ENCODE data around the gene AVEN. TPM values are rescaled to one million over a fixed set of nuclear protein-coding genes. Genes with fewer than 3 reads are reported as not detected.

Gene AVEN
- total RNA-seq, 1 donor from 2014 or later, result 16.2 TPM

DNA sequence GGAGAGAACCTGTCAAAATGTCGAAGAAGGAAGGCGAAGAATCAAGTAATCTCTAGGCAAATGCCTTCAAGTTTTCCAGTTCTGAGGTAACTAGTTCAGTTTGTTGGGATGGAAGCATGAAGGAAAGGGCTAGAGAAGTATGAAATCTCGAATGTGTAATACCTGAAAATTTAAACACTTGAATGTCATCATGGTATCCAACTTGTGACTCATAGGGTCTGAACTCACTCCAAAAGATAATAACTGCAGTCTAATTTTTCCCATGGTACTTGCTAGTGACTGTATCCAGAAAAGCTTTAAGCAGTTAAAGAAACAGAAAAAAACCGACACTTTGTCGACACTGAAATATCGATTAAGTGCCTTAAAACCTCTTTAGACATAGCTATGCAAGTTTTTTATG is 173.6 kb downstream of the AVEN start:
- Histone ChIP-seq H3K4me3 (ENCODE audit: low read length in 3 of 3) (no peak overlapping the region), H3K36me3 (ENCODE audit: control insufficient read depth in 3 of 3, insufficient read depth in 3 of 3, low read length in 3 of 3) (peaks cover 6 to 35% (median 9%) of the 10 kb centered on the region in 3 donors), H3K27ac (ENCODE audit: low read depth, low read length) (no peak overlapping the region), H3K4me1 (ENCODE audit: control insufficient read depth in 3 of 3, insufficient read depth in 3 of 3, low read length in 3 of 3) (no peaks in the 10 kb centered on the region), H3K27me3 (ENCODE audit: control insufficient read depth in 3 of 3, insufficient read depth in 3 of 3, low read length in 3 of 3) (no peaks in the 10 kb centered on the region), H3K9me3 (ENCODE audit: control insufficient read depth in 3 of 3, low read length in 3 of 3) (no peaks in the 10 kb centered on the region), H3K9ac (ENCODE audit: low read depth in 1 of 3, low read length in 3 of 3) (no peak overlapping the region)

- Histone ChIP-seq H3K9me3 (ENCODE audit: control insufficient read depth in 3 of 3, low read length in 3 of 3) (no peaks in the 10 kb centered on the region), H3K4me1 (ENCODE audit: control insufficient read depth in 3 of 3, insufficient read depth in 3 of 3, low read length in 3 of 3) (no peaks in the 10 kb centered on the region), H3K4me3 (ENCODE audit: low read length in 3 of 3) (no peak overlapping the region), H3K9ac (ENCODE audit: low read depth in 1 of 3, low read length in 3 of 3) (no peak overlapping the region), H3K27me3 (ENCODE audit: control insufficient read depth in 3 of 3, insufficient read depth in 3 of 3, low read length in 3 of 3) (no peaks in the 10 kb centered on the region), H3K27ac (ENCODE audit: low read depth, low read length) (no peak overlapping the region), H3K36me3 (ENCODE audit: control insufficient read depth in 3 of 3, insufficient read depth in 3 of 3, low read length in 3 of 3) (peaks cover 10 to 39% (median 14%) of the 10 kb centered on the region in 3 donors)
These were observed 174.5 kb downstream of the AVEN start for GRCh38 chr15:33864360-33865075.

GRCh38 chr15:33860754-33861153 is 178.2 kb downstream of the AVEN start:
- no peak overlapping the region for H3K9ac ChIP-seq (ENCODE audit: low read depth in 1 of 3, low read length in 3 of 3)
- no peaks in the 10 kb centered on the region for H3K4me1 ChIP-seq (ENCODE audit: control insufficient read depth in 3 of 3, insufficient read depth in 3 of 3, low read length in 3 of 3)
- no peak overlapping the region for H3K4me3 ChIP-seq (ENCODE audit: low read length in 3 of 3)
- H3K36me3 ChIP-seq (ENCODE audit: control insufficient read depth in 3 of 3, insufficient read depth in 3 of 3, low read length in 3 of 3), result peaks cover 5 to 48% (median 25%) of the 10 kb centered on the region in 3 donors
- H3K9me3 ChIP-seq (ENCODE audit: control insufficient read depth in 3 of 3, low read length in 3 of 3), result no peaks in the 10 kb centered on the region
- no peaks in the 10 kb centered on the region for H3K27me3 ChIP-seq (ENCODE audit: control insufficient read depth in 3 of 3, insufficient read depth in 3 of 3, low read length in 3 of 3)
- H3K27ac ChIP-seq (ENCODE audit: low read depth, low read length), result no peak overlapping the region

GRCh38 chr15:33859992-33860545 is 178.9 kb downstream of the AVEN start:
- H3K4me3 ChIP-seq (ENCODE audit: low read length in 3 of 3), result no peak overlapping the region
- no peaks in the 10 kb centered on the region for H3K4me1 ChIP-seq (ENCODE audit: control insufficient read depth in 3 of 3, insufficient read depth in 3 of 3, low read length in 3 of 3)
- no peak overlapping the region for H3K9ac ChIP-seq (ENCODE audit: low read depth in 1 of 3, low read length in 3 of 3)
- no peak overlapping the region for H3K27ac ChIP-seq (ENCODE audit: low read depth, low read length)
- no peaks in the 10 kb centered on the region for H3K27me3 ChIP-seq (ENCODE audit: control insufficient read depth in 3 of 3, insufficient read depth in 3 of 3, low read length in 3 of 3)
- H3K9me3 ChIP-seq (ENCODE audit: control insufficient read depth in 3 of 3, low read length in 3 of 3), result no peaks in the 10 kb centered on the region
- peaks cover 5 to 42% (median 26%) of the 10 kb centered on the region in 3 donors for H3K36me3 ChIP-seq (ENCODE audit: control insufficient read depth in 3 of 3, insufficient read depth in 3 of 3, low read length in 3 of 3)

- Histone ChIP-seq H3K4me3 (ENCODE audit: low read length in 3 of 3) (no peak overlapping the region), H3K9me3 (ENCODE audit: control insufficient read depth in 3 of 3, low read length in 3 of 3) (no peaks in the 10 kb centered on the region), H3K27me3 (ENCODE audit: control insufficient read depth in 3 of 3, insufficient read depth in 3 of 3, low read length in 3 of 3) (no peaks in the 10 kb centered on the region), H3K4me1 (ENCODE audit: control insufficient read depth in 3 of 3, insufficient read depth in 3 of 3, low read length in 3 of 3) (no peaks in the 10 kb centered on the region), H3K27ac (ENCODE audit: low read depth, low read length) (no peak overlapping the region), H3K36me3 (ENCODE audit: control insufficient read depth in 3 of 3, insufficient read depth in 3 of 3, low read length in 3 of 3) (peaks cover 5 to 45% (median 31%) of the 10 kb centered on the region in 3 donors), H3K9ac (ENCODE audit: low read depth in 1 of 3, low read length in 3 of 3) (no peak overlapping the region)
These were observed 180.2 kb downstream of the AVEN start for GRCh38 chr15:33858836-33859235.

DNA sequence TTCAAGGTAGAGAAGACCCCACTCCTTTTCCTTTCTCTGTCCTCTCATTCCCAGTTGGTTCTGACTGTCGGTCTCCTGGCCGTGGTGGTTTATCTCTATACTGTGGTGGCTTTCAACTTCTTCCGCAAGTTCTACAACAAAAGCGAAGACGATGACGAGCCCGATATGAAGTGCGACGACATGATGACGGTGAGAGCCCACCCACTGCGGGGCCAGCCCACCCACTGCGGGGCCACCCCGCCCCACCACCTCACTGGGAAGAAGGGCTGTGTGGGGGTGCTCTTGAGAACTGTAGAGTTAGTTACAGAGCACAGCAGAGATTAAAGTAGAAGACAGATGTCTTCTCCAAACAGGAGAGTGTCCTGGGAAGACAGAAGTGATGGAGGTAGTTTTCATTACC is 181.3 kb downstream of the AVEN start:
- H3K36me3 ChIP-seq (ENCODE audit: control insufficient read depth in 3 of 3, insufficient read depth in 3 of 3, low read length in 3 of 3), result peaks cover 5 to 42% (median 34%) of the 10 kb centered on the region in 3 donors

GRCh38 chr15:33852570-33852969 is 186.4 kb downstream of the AVEN start:
- H3K27me3 ChIP-seq (ENCODE audit: control insufficient read depth in 3 of 3, insufficient read depth in 3 of 3, low read length in 3 of 3), result no peaks in the 10 kb centered on the region
- no peaks in the 10 kb centered on the region for H3K4me1 ChIP-seq (ENCODE audit: control insufficient read depth in 3 of 3, insufficient read depth in 3 of 3, low read length in 3 of 3)
- H3K36me3 ChIP-seq (ENCODE audit: control insufficient read depth in 3 of 3, insufficient read depth in 3 of 3, low read length in 3 of 3), result peaks cover 0 to 32% (median 22%) of the 10 kb centered on the region in 3 donors
- H3K27ac ChIP-seq (ENCODE audit: low read depth, low read length), result no peak overlapping the region
- no peak overlapping the region for H3K9ac ChIP-seq (ENCODE audit: low read depth in 1 of 3, low read length in 3 of 3)
- H3K9me3 ChIP-seq (ENCODE audit: control insufficient read depth in 3 of 3, low read length in 3 of 3), result no peaks in the 10 kb centered on the region
- H3K4me3 ChIP-seq (ENCODE audit: low read length in 3 of 3), result no peak overlapping the region

More for the DNA sequence above, 181.3 kb downstream of the AVEN start:
- H3K9ac ChIP-seq (ENCODE audit: low read depth in 1 of 3, low read length in 3 of 3), result no peak overlapping the region
- H3K27me3 ChIP-seq (ENCODE audit: control insufficient read depth in 3 of 3, insufficient read depth in 3 of 3, low read length in 3 of 3), result no peaks in the 10 kb centered on the region
- H3K9me3 ChIP-seq (ENCODE audit: control insufficient read depth in 3 of 3, low read length in 3 of 3), result no peaks in the 10 kb centered on the region
- no peak overlapping the region for H3K27ac ChIP-seq (ENCODE audit: low read depth, low read length)
- H3K4me1 ChIP-seq (ENCODE audit: control insufficient read depth in 3 of 3, insufficient read depth in 3 of 3, low read length in 3 of 3), result no peaks in the 10 kb centered on the region
- H3K4me3 ChIP-seq (ENCODE audit: low read length in 3 of 3), result no peak overlapping the region

- Histone ChIP-seq H3K4me1 (ENCODE audit: control insufficient read depth in 3 of 3, insufficient read depth in 3 of 3, low read length in 3 of 3) (no peaks in the 10 kb centered on the region), H3K36me3 (ENCODE audit: control insufficient read depth in 3 of 3, insufficient read depth in 3 of 3, low read length in 3 of 3) (peaks cover 0 to 30% (median 18%) of the 10 kb centered on the region in 3 donors), H3K27me3 (ENCODE audit: control insufficient read depth in 3 of 3, insufficient read depth in 3 of 3, low read length in 3 of 3) (no peaks in the 10 kb centered on the region), H3K27ac (ENCODE audit: low read depth, low read length) (no peak overlapping the region), H3K4me3 (ENCODE audit: low read length in 3 of 3) (no peak overlapping the region), H3K9me3 (ENCODE audit: control insufficient read depth in 3 of 3, low read length in 3 of 3) (no peaks in the 10 kb centered on the region), H3K9ac (ENCODE audit: low read depth in 1 of 3, low read length in 3 of 3) (no peak overlapping the region)
These were observed 186.9 kb downstream of the AVEN start for GRCh38 chr15:33852094-33852493.

GRCh38 chr15:33851079-33851478 is 187.9 kb downstream of the AVEN start:
- H3K9me3 ChIP-seq (ENCODE audit: control insufficient read depth in 3 of 3, low read length in 3 of 3), result no peaks in the 10 kb centered on the region
- no peaks in the 10 kb centered on the region for H3K27me3 ChIP-seq (ENCODE audit: control insufficient read depth in 3 of 3, insufficient read depth in 3 of 3, low read length in 3 of 3)
- no peaks in the 10 kb centered on the region for H3K4me1 ChIP-seq (ENCODE audit: control insufficient read depth in 3 of 3, insufficient read depth in 3 of 3, low read length in 3 of 3)
- no peak overlapping the region for H3K27ac ChIP-seq (ENCODE audit: low read depth, low read length)
- H3K36me3 ChIP-seq (ENCODE audit: control insufficient read depth in 3 of 3, insufficient read depth in 3 of 3, low read length in 3 of 3), result peaks cover 0 to 26% (median 16%) of the 10 kb centered on the region in 3 donors
- H3K4me3 ChIP-seq (ENCODE audit: low read length in 3 of 3), result no peak overlapping the region
- no peak overlapping the region for H3K9ac ChIP-seq (ENCODE audit: low read depth in 1 of 3, low read length in 3 of 3)

- H3K4me3 ChIP-seq (ENCODE audit: low read length in 3 of 3), result no peak overlapping the region
- no peak overlapping the region for H3K27ac ChIP-seq (ENCODE audit: low read depth, low read length)
- no peaks in the 10 kb centered on the region for H3K27me3 ChIP-seq (ENCODE audit: control insufficient read depth in 3 of 3, insufficient read depth in 3 of 3, low read length in 3 of 3)
- peaks cover 0 to 20% (median 2%) of the 10 kb centered on the region in 3 donors for H3K36me3 ChIP-seq (ENCODE audit: control insufficient read depth in 3 of 3, insufficient read depth in 3 of 3, low read length in 3 of 3)
- H3K9ac ChIP-seq (ENCODE audit: low read depth in 1 of 3, low read length in 3 of 3), result no peak overlapping the region
- no peaks in the 10 kb centered on the region for H3K9me3 ChIP-seq (ENCODE audit: control insufficient read depth in 3 of 3, low read length in 3 of 3)
- no peaks in the 10 kb centered on the region for H3K4me1 ChIP-seq (ENCODE audit: control insufficient read depth in 3 of 3, insufficient read depth in 3 of 3, low read length in 3 of 3)
These were observed 191.0 kb downstream of the AVEN start for GRCh38 chr15:33848011-33848410.
